Activated CD8-positive, alpha-beta memory T cell treated with anti-CD3 and anti-CD28 coated beads, Interleukin-2, amount 50 U/mL, for 24 hours (primary cell): ENCODE data around the gene JUP.
A peak's percentile ranks its signal among the peaks of the same experiment; 100 is the strongest.
"Not testable (repeated sequence)": the region's sequence is repeated elsewhere in the genome, so short reads cannot be mapped to it uniquely, and the experiment has no call there.

Experiments
- DNase-seq: peaks from one replicate; pipeline ENCODE4 v3.0.0-alpha.2; 2020; ENCODE audit errors: extremely low read depth

The JUP gene

GRCh38 chr17:41786227-41787020 is at the start of gene JUP:
JUP (minus strand) TSS chr17:41786711; CDS start chr17:41771854, 14,857 bp downstream.
- peak; percentile 76 for DNase-seq

- DNase-seq, result peak; percentile 18
These were observed 49.5 kb upstream of the JUP start, which contains the start of gene NT5C3B for GRCh38 chr17:41835800-41836549. NT5C3B (minus strand) TSS chr17:41836232; CDS start chr17:41836193, 39 bp downstream.

GRCh38 chr17:41835214-41835799 is 48.8 kb upstream of the JUP start:
- no peak for DNase-seq

- DNase-seq, result not testable (repeated sequence)
These were observed 43.5 kb upstream of the JUP start for GRCh38 chr17:41829961-41830360.

GRCh38 chr17:41825175-41825845 is 38.8 kb upstream of the JUP start:
- DNase-seq, result no peak

- no peak for DNase-seq
These were observed 37.6 kb upstream of the JUP start for GRCh38 chr17:41824086-41824485.

GRCh38 chr17:41823580-41823979 is 37.1 kb upstream of the JUP start:
- DNase-seq, result no peak

GRCh38 chr17:41823141-41823524 is 36.6 kb upstream of the JUP start:
- no peak for DNase-seq

- DNase-seq, result no peak
These were observed 36.0 kb upstream of the JUP start for GRCh38 chr17:41822216-41823140.

- DNase-seq, result no peak
These were observed 35.3 kb upstream of the JUP start for GRCh38 chr17:41821776-41822175.

- no peak for DNase-seq
These were observed 31.5 kb upstream of the JUP start for GRCh38 chr17:41818024-41818423.

GRCh38 chr17:41816637-41817320 is 30.3 kb upstream of the JUP start:
- DNase-seq, result no peak

GRCh38 chr17:41814195-41814594 is 27.7 kb upstream of the JUP start:
- no peak for DNase-seq

GRCh38 chr17:41813699-41814124 is 27.2 kb upstream of the JUP start:
- DNase-seq, result no peak

- DNase-seq, result no peak
These were observed 26.7 kb upstream of the JUP start for GRCh38 chr17:41813152-41813680.

- no peak for DNase-seq
These were observed 26.1 kb upstream of the JUP start, which contains the start of gene FKBP10 for GRCh38 chr17:41812381-41813151. FKBP10 (plus strand) TSS chr17:41813004; CDS start chr17:41813035, 31 bp downstream.

GRCh38 chr17:41811549-41812380 is 25.3 kb upstream of the JUP start, which contains the start of gene P3H4:
P3H4 (minus strand) TSS chr17:41811949; CDS start chr17:41811915, 34 bp downstream.
- DNase-seq, result no peak
